Smooth muscle cell (in vitro differentiated cells): ENCODE measurements around the gene LRRC75A. TPM values are rescaled to one million over a fixed set of nuclear protein-coding genes. Genes with fewer than 3 reads are reported as not detected.

Experiments used
- DNase-seq: peaks from one replicate; lab custom pipeline; 2025; ENCODE audit not compliant: unreplicated experiment; lab: John Stamatoyannopoulos, UW
- H2AFZ ChIP-seq: fragments of 200-600 bp; sonication (generic); 2 replicates; pipeline ENCODE4 v1.6.0; 2016; ENCODE audit warnings: antibody characterized with exemption, low read depth, mild to moderate bottlenecking
- H3F3A ChIP-seq: fragments of 200-600 bp; sonication (generic); 2 replicates; pipeline ENCODE4 v1.6.0; 2017; ENCODE audit warnings: antibody characterized with exemption, low read depth
- H3K27ac ChIP-seq: fragments of 200-600 bp; sonication (generic); 2 replicates; pipeline ENCODE4 v1.5.1; 2016; ENCODE audit warnings: low read depth, mild to moderate bottlenecking
- H3K27me3 ChIP-seq: fragments of 200-600 bp; sonication (generic); 2 replicates; pipeline ENCODE4 v1.6.1; 2016; ENCODE audit warnings: low read depth, mild to moderate bottlenecking
- H3K36me3 ChIP-seq: fragments of 200-600 bp; sonication (generic); 2 replicates; pipeline ENCODE4 v1.5.1; 2016; ENCODE audit warnings: low read depth
- H3K4me1 ChIP-seq: fragments of 200-600 bp; sonication (generic); 2 replicates; pipeline ENCODE4 v1.5.1; 2016; ENCODE audit warnings: low read depth
- H3K4me2 ChIP-seq: fragments of 200-600 bp; sonication (generic); 2 replicates; pipeline ENCODE4 v1.6.0; 2016; ENCODE audit warnings: mild to moderate bottlenecking
- H3K4me3 ChIP-seq: fragments of 200-600 bp; sonication (generic); 2 replicates; pipeline ENCODE4 v1.5.1; 2016; ENCODE audit warnings: mild to moderate bottlenecking
- H3K79me2 ChIP-seq: fragments of 200-600 bp; sonication (generic); 2 replicates; pipeline ENCODE4 v1.6.0; 2016; ENCODE audit warnings: low read depth, mild to moderate bottlenecking
- H3K9ac ChIP-seq: fragments of 200-600 bp; sonication (generic); 2 replicates; pipeline ENCODE4 v1.6.0; 2016; ENCODE audit warnings: low read depth
- H3K9me3 ChIP-seq: fragments of 200-600 bp; sonication (generic); replicated peaks from 2 replicates; pipeline ENCODE4 v1.5.1; 2016; ENCODE audit warnings: low read depth
- H4K20me1 ChIP-seq: fragments of 200-600 bp; sonication (generic); 2 replicates; pipeline ENCODE4 v1.6.0; 2016; ENCODE audit warnings: low read depth
- CTCF ChIP-seq: fragments of 200-600 bp; sonication (generic); IDR thresholded peaks from 2 replicates; pipeline ENCODE4 v1.5.1; 2017; ENCODE audit warnings: borderline replicate concordance, mild to moderate bottlenecking, antibody characterized with exemption; ENCODE audit not compliant: insufficient read depth, poor library complexity, severe bottlenecking
- WGBS: methylation state at CpG from one replicate; pipeline ENCODE4 v1.1.7; 2016; ENCODE audit warnings: low lambda C conversion rate; 5-methylcytosine and 5-hydroxymethylcytosine counted together
- polyA plus RNA-seq: library from polyadenylated mRNA; unstranded; fragments of >200 nt; fragmentation: Nextera tagmentation; extraction: Ambion mirVana; gene quantifications from 2 replicates; pipeline ENCODE4 v1.2.1, GENCODE V29; 2016
- total RNA-seq: library from RNA; depleted of rRNA; stranded (reverse); fragments of >200 nt; gene quantifications from 2 replicates; pipeline ENCODE4 v1.2.3, GENCODE V29; 2014

LRRC75A gene
- total and polyA plus RNA-seq, 2 experiments from 2014 or later, result 0.76 to 2.2 TPM

GRCh38 chr17:16495980-16496819 is 4.2 kb upstream of the LRRC75A start:
- TF ChIP-seq CTCF, result no peak
- Histone ChIP-seq H3K4me3 (no peak overlapping the region), H3F3A (no peaks in the 10 kb centered on the region), H3K9ac (no peak overlapping the region), H3K36me3 (no peaks in the 10 kb centered on the region), H3K4me1 (no peaks in the 10 kb centered on the region), H3K27ac (no peak overlapping the region), H3K79me2 (no peaks in the 10 kb centered on the region), H3K4me2 (no peak overlapping the region), H4K20me1 (no peaks in the 10 kb centered on the region), H3K9me3 (no peaks in the 10 kb centered on the region), H2AFZ (no peak overlapping the region), H3K27me3 (no peaks in the 10 kb centered on the region)
- WGBS, result 83% methylated on average over 12 of the region's 12 CpGs
- DNase-seq, result no peak

DNA sequence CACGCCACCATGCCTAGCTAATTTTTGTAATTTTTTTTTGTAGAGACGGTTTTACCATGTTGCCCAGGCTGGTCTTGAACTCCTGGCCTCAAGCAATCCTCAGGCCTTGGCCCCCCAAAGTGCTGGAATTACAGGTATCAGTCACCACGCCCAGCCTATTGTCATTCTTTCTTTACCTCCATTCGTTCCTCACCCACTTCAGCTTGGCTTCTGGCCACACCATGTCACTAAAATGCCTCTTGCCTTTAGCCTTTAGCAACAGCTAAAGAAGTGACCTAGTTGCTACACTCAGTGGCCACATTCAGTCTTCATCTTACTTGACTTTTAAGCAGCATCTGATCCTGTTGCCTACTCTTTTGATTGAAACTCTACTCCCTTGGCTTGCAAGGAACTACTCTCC is 3.6 kb upstream of the LRRC75A start:
- H4K20me1 ChIP-seq, result no peaks in the 10 kb centered on the region
- no peak overlapping the region for H3K4me3 ChIP-seq
- TF ChIP-seq CTCF, result no peak
- no peaks in the 10 kb centered on the region for H3K36me3 ChIP-seq
- H2AFZ ChIP-seq, result no peak overlapping the region
- no peaks in the 10 kb centered on the region for H3K4me1 ChIP-seq
- no peaks in the 10 kb centered on the region for H3K27me3 ChIP-seq
- no peak overlapping the region for H3K27ac ChIP-seq
- DNase-seq, result no peak
- H3K9ac ChIP-seq, result no peak overlapping the region
- H3K79me2 ChIP-seq, result no peaks in the 10 kb centered on the region
- no peak overlapping the region for H3K4me2 ChIP-seq
- no peaks in the 10 kb centered on the region for H3K9me3 ChIP-seq
- H3F3A ChIP-seq, result no peaks in the 10 kb centered on the region
- WGBS, result 81% methylated on average over 4 of the region's 4 CpGs

GRCh38 chr17:16494059-16494458 is 2.1 kb upstream of the LRRC75A start:
- Histone ChIP-seq H3K4me1 (peaks cover 2% of the 10 kb centered on the region), H3K9ac (no peak overlapping the region)
- WGBS, result 52% methylated on average over 1 of the region's 1 CpG

More at GRCh38 chr17:16494059-16494458, 2.1 kb upstream of the LRRC75A start:
- DNase-seq, result no peak
- no peak for TF ChIP-seq CTCF
- H3K4me3 ChIP-seq, result no peak overlapping the region
- H3K9me3 ChIP-seq, result no peaks in the 10 kb centered on the region
- H2AFZ ChIP-seq, result no peak overlapping the region
- H3K36me3 ChIP-seq, result no peaks in the 10 kb centered on the region
- H3K27me3 ChIP-seq, result no peaks in the 10 kb centered on the region
- no peaks in the 10 kb centered on the region for H4K20me1 ChIP-seq
- H3K27ac ChIP-seq, result no peak overlapping the region
- H3K79me2 ChIP-seq, result no peaks in the 10 kb centered on the region
- H3K4me2 ChIP-seq, result no peak overlapping the region
- no peaks in the 10 kb centered on the region for H3F3A ChIP-seq
